NB4 (cell line): Measurements from ENCODE around the gene GFRA4.

ENCODE experiments used
- POLR2A ChIP-seq: IDR thresholded peaks from 2 replicates; pipeline ENCODE4 v1.6.1; 2011; ENCODE audit warnings: mild to moderate bottlenecking; ENCODE audit not compliant: insufficient read length; ENCODE audit errors: extremely low read depth
- TF ChIP-seq, protein P1 (sequence below): IDR thresholded peaks from one replicate; pipeline ENCODE4 v1.5.1; 2012; ENCODE audit warnings: low read depth, low read length

GRCh38 chr20:3630429-3630828 is 32.8 kb downstream of the GFRA4 start:
- TF ChIP-seq, protein P1, sequence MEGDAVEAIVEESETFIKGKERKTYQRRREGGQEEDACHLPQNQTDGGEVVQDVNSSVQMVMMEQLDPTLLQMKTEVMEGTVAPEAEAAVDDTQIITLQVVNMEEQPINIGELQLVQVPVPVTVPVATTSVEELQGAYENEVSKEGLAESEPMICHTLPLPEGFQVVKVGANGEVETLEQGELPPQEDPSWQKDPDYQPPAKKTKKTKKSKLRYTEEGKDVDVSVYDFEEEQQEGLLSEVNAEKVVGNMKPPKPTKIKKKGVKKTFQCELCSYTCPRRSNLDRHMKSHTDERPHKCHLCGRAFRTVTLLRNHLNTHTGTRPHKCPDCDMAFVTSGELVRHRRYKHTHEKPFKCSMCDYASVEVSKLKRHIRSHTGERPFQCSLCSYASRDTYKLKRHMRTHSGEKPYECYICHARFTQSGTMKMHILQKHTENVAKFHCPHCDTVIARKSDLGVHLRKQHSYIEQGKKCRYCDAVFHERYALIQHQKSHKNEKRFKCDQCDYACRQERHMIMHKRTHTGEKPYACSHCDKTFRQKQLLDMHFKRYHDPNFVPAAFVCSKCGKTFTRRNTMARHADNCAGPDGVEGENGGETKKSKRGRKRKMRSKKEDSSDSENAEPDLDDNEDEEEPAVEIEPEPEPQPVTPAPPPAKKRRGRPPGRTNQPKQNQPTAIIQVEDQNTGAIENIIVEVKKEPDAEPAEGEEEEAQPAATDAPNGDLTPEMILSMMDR = no peak
- TF ChIP-seq POLR2A = no peak
